Prostate gland (tissue), 2 donors: Measurements from ENCODE around the gene SLC9A8. TPM values are rescaled to one million over a fixed set of nuclear protein-coding genes. Genes with fewer than 3 reads are reported as not detected.
A peak's percentile ranks its signal among the peaks of the same experiment; 100 is the strongest.
"Not testable (repeated sequence)": the region's sequence is repeated elsewhere in the genome, so short reads cannot be mapped to it uniquely, and the experiment has no call there.

Experiments
- DNase-seq: peaks from one replicate; pipeline ENCODE4 v3.0.0-alpha.2; 2019; ENCODE audit warnings: low spot score
- H3K27ac ChIP-seq, 2 donors: fragments of 200-600 bp; sonication (generic); 2 replicates each; pipeline ENCODE4 v1.5.1; 2017 to 2019
- H3K27me3 ChIP-seq: fragments of 200-600 bp; sonication (generic); replicated peaks from 2 replicates; pipeline ENCODE4 v1.5.1; 2019; ENCODE audit not compliant: insufficient read depth
- H3K36me3 ChIP-seq, 2 donors: fragments of 200-600 bp; sonication (generic); 1 replicate in 1 of 2; 2 replicates in 1 of 2; pipeline versions ENCODE4 v1.5.1 to v1.8.1; 2017 to 2019
- H3K4me1 ChIP-seq: fragments of 200-600 bp; sonication (generic); replicated peaks from 2 replicates; pipeline ENCODE4 v1.5.1; 2019
- H3K4me3 ChIP-seq, 2 donors: fragments of 200-600 bp; sonication (generic); 2 replicates each; pipeline ENCODE4 v1.5.1; 2017 to 2019
- H3K9me3 ChIP-seq: fragments of 200-600 bp; sonication (generic); 2 replicates; pipeline ENCODE4 v1.5.1; 2017
- CTCF ChIP-seq, 4 experiments: fragments of 200-600 bp in 2 of 4; fragments of 450-650 bp in 2 of 4; sonication (generic) in 2 of 4; IDR thresholded peaks; 1 replicate in 3 of 4; 2 replicates in 1 of 4; pipeline ENCODE4 v1.5.1; 2016 to 2019; ENCODE audit warnings: antibody characterized with exemption in 4 of 4, mild to moderate bottlenecking in 2 of 4, moderate library complexity in 2 of 4
- POLR2A ChIP-seq: fragments of 450-650 bp; IDR thresholded peaks from one replicate; pipeline ENCODE4 v1.6.1; 2016; ENCODE audit warnings: antibody characterized with exemption, mild to moderate bottlenecking
- POLR2AphosphoS5 ChIP-seq: sonication (generic); formaldehyde crosslinking; IDR thresholded peaks from one replicate; pipeline ENCODE4 v1.6.1; 2017; ENCODE audit warnings: antibody characterized with exemption
- WGBS: methylation state at CpG from one replicate; pipeline ENCODE4 v1.1.5; 2018; 5-methylcytosine and 5-hydroxymethylcytosine counted together
- intact Hi-C: fragments of 100-400 bp; cut with DNase I; formaldehyde crosslinking; loops from one replicate; pipeline ENCODE4 v1.14.2; 2022
- total RNA-seq, 2 donors: library from RNA; depleted of rRNA; stranded (reverse); fragments of >200 nt; gene quantifications; one replicate each; pipeline ENCODE4 v1.1.0, GENCODE V29; 2016

Gene SLC9A8
- total RNA-seq, 2 donors from 2014 or later = 13.5 to 26.4 TPM

GRCh38 chr20:49856904-49857303 lies 44.3 kb downstream of the SLC9A8 start:
- Histone ChIP-seq H3K36me3 (peaks cover 0 to 3% of the 10 kb centered on the region in 2 donors), H3K27ac (no peak overlapping the region), H3K4me3 (no peak overlapping the region), H3K4me1 (peaks cover 5% of the 10 kb centered on the region), H3K9me3 (no peaks in the 10 kb centered on the region), H3K27me3 (no peaks in the 10 kb centered on the region)
- TF ChIP-seq POLR2A (no peak), CTCF (IDR thresholded peaks at IDR 0.05) (no peak), POLR2AphosphoS5 (no peak)
- DNase-seq = no peak
- WGBS = 92% methylated on average over 3 of the region's 3 CpGs
- intact Hi-C loops = no loop called here

- TF ChIP-seq CTCF (IDR thresholded peaks at IDR 0.05) (no peak), POLR2AphosphoS5 (no peak), POLR2A (no peak)
- intact Hi-C loops = no loop called here
- Histone ChIP-seq H3K4me1 (peaks cover 5% of the 10 kb centered on the region), H3K4me3 (no peak overlapping the region), H3K9me3 (no peaks in the 10 kb centered on the region), H3K27ac (no peak overlapping the region), H3K27me3 (no peaks in the 10 kb centered on the region), H3K36me3 (peaks cover 0 to 3% of the 10 kb centered on the region in 2 donors)
- 82% methylated on average over 2 of the region's 2 CpGs for WGBS
- no peak for DNase-seq
Measured at GRCh38 chr20:49858076-49858585, 45.5 kb downstream of the SLC9A8 start.

GRCh38 chr20:49859011-49859410 lies 46.4 kb downstream of the SLC9A8 start:
- intact Hi-C loops = no loop called here
- WGBS = 91% methylated on average over 6 of the region's 6 CpGs

GRCh38 chr20:49859807-49860206 lies 47.2 kb downstream of the SLC9A8 start:
- Histone ChIP-seq H3K9me3 (no peaks in the 10 kb centered on the region), H3K4me1 (peaks cover 5% of the 10 kb centered on the region), H3K4me3 (no peak overlapping the region), H3K27me3 (no peaks in the 10 kb centered on the region), H3K36me3 (peaks cover 0 to 3% of the 10 kb centered on the region in 2 donors), H3K27ac (no peak overlapping the region)
- intact Hi-C loops = no loop called here
- no peak for DNase-seq
- TF ChIP-seq CTCF (IDR thresholded peaks at IDR 0.05) (no peak), POLR2A (no peak), POLR2AphosphoS5 (no peak)

More at GRCh38 chr20:49859011-49859410, 46.4 kb downstream of the SLC9A8 start:
- Histone ChIP-seq H3K4me1 (peaks cover 5% of the 10 kb centered on the region), H3K36me3 (peaks cover 0 to 3% of the 10 kb centered on the region in 2 donors), H3K4me3 (no peak overlapping the region), H3K27me3 (no peaks in the 10 kb centered on the region), H3K9me3 (no peaks in the 10 kb centered on the region), H3K27ac (no peak overlapping the region)
- TF ChIP-seq POLR2AphosphoS5 (no peak), POLR2A (no peak), CTCF (IDR thresholded peaks at IDR 0.05) (no peak)
- no peak for DNase-seq

DNA sequence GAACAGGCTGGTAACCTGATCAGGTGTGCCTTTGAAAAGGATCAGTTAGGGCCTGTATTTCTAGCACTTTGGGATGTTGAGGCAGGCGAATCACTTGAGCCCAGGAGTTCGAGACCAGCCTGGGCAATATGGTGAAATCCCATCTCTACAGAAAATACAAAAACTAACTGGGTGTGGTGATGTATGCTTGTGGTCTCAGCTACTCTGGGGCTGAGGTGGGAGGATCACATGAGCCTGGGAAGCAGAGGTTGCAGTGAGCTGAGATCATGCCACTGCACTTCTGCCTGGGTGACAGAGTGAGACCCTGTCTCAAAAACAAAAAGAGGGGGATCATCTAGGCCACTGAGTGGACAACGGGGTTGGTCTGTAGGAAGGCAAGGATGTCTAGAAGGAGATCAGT lies 48.6 kb downstream of the SLC9A8 start:
- H3K36me3 ChIP-seq, H3K9me3 ChIP-seq, H3K27me3 ChIP-seq, intact Hi-C loops, H3K4me1 ChIP-seq, DNase-seq, H3K4me3 ChIP-seq: not testable (repeated sequence)
- peak overlapping the region; percentile 20 to 59 for H3K27ac ChIP-seq
- 96% methylated on average over 3 of the region's 3 CpGs for WGBS
